ENCODE results near the gene SLC12A2. TPM values are rescaled to one million over a fixed set of nuclear protein-coding genes. Genes with fewer than 3 reads are reported as not detected.

Gene SLC12A2
- total RNA-seq, 1 experiment from 2014 or later, result 29.8 TPM

DNA sequence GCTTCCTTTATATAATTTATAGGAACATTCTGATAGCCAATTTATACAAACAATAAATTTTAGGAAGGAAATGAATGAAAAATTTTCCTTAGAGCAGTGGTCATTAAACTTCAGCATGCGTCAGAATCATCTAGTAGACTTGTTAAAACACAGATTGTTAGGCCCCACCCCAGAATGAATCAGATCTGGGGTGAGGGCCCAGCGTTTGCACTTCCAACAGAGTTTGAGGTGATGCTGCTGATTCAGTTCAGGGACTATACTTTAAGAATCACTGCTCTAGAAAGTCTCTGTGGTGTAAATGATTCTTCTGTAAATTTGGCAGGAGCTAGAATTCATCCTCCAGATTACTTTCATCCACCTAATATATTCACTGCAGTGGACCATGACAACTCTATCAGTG, 80.4 kb downstream of the SLC12A2 start:
- Mint-ChIP-seq H3K9me3 (ENCODE audit: unreplicated experiment) (peaks cover 5% of the 10 kb centered on the region), H3K27ac (ENCODE audit: low read depth, unreplicated experiment) (no peak overlapping the region), H3K4me1 (ENCODE audit: insufficient read depth, unreplicated experiment) (peaks cover 5% of the 10 kb centered on the region), H3K36me3 (ENCODE audit: insufficient read depth, unreplicated experiment) (peaks cover 14% of the 10 kb centered on the region), H3K27me3 (ENCODE audit: insufficient read depth, unreplicated experiment) (no peaks in the 10 kb centered on the region), H3K4me3 (ENCODE audit: unreplicated experiment) (no peak overlapping the region)
- DNase-seq (ENCODE audit: unreplicated experiment), result peak; percentile 75
- intact Hi-C loops (cut with micrococcal nuclease), result no loop called here
- POLR2A ChIA-PET, result no interaction called here
- no TSS peak for BruUV-seq (replicated peaks)
- TF ChIP-seq, protein P1, sequence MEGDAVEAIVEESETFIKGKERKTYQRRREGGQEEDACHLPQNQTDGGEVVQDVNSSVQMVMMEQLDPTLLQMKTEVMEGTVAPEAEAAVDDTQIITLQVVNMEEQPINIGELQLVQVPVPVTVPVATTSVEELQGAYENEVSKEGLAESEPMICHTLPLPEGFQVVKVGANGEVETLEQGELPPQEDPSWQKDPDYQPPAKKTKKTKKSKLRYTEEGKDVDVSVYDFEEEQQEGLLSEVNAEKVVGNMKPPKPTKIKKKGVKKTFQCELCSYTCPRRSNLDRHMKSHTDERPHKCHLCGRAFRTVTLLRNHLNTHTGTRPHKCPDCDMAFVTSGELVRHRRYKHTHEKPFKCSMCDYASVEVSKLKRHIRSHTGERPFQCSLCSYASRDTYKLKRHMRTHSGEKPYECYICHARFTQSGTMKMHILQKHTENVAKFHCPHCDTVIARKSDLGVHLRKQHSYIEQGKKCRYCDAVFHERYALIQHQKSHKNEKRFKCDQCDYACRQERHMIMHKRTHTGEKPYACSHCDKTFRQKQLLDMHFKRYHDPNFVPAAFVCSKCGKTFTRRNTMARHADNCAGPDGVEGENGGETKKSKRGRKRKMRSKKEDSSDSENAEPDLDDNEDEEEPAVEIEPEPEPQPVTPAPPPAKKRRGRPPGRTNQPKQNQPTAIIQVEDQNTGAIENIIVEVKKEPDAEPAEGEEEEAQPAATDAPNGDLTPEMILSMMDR (IDR thresholded peaks at IDR 0.05; ENCODE audit: unreplicated experiment), result no peak
- CTCF ChIA-PET, result interaction anchor here (0.6 to 1.9 kb wide), 4 partner anchors 15 to 406 kb away, joined by 3 to 8 read pairs (median 3); no protein-coding TSS in a partner anchor

DNA sequence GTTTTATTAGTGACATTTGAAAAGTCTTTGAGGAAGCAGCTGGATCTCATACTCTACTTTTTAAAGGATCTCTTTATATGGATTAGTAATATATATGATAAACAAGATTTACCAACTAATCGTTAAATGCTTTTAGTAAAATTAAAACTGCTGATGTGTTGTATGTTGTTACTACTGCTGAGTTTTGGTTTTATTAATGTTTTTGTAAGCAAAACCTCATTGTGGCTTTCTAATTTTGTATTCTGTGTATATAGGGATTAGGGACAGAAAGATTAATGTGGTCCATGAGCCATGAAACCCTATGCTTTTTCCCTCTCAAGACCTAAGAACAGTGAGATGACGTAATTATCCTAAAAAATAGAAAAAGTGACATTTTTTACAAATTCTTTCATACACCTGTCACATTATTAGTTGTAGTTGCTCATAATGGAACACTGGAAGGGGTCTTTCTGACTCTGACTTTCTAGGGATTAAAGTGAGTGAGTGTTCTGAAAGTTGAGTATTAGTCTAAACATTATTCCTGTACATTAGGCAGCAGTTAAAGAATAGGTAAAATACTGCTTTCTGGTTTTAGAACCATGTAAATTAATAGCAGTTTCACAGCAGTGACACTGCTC, 85.9 kb downstream of the SLC12A2 start:
- H3K4me3 Mint-ChIP-seq (ENCODE audit: unreplicated experiment), result no peak overlapping the region
- TF ChIP-seq, protein P1 (IDR thresholded peaks at IDR 0.05; ENCODE audit: unreplicated experiment), result no peak
- no peaks in the 10 kb centered on the region for H3K4me1 Mint-ChIP-seq (ENCODE audit: insufficient read depth, unreplicated experiment)
- ChIA-PET POLR2A (interaction anchor here (0.7 kb wide), 1 partner anchor 38 kb away, joined by 3 read pairs; no protein-coding TSS in a partner anchor), CTCF (interaction anchor here (0.7 to 1.6 kb wide), 3 partner anchors 14 to 270 kb away, joined by 3 to 4 read pairs (median 3); no protein-coding TSS in a partner anchor)
- BruUV-seq (replicated peaks), result no TSS peak
- DNase-seq (ENCODE audit: unreplicated experiment), result no peak
- H3K9me3 Mint-ChIP-seq (ENCODE audit: unreplicated experiment), result peaks cover 5% of the 10 kb centered on the region
- intact Hi-C loops (cut with micrococcal nuclease), result no loop called here
- H3K27ac Mint-ChIP-seq (ENCODE audit: low read depth, unreplicated experiment), result no peak overlapping the region
- peaks cover 5% of the 10 kb centered on the region for H3K36me3 Mint-ChIP-seq (ENCODE audit: insufficient read depth, unreplicated experiment)
- no peaks in the 10 kb centered on the region for H3K27me3 Mint-ChIP-seq (ENCODE audit: insufficient read depth, unreplicated experiment)

DNA sequence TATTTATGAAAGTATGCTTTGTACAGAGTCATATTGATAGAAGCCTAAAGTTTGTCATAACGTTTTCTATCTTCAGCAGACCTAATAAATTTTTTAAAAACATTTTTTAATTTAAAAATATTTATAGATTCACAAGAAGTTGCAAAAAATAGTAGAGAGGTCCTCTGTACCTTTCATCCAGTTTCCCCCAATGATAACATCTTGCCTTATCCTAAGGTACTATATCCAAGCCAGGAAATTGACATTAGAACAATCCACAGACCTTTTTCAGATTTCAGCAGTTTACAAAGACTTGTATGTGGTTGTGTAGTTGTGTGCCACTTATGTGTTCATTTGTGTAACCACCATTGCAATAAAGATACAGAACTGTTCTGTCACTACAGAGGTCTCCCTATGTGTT, 88.5 kb downstream of the SLC12A2 start:
- H3K27me3 Mint-ChIP-seq (ENCODE audit: insufficient read depth, unreplicated experiment), result no peaks in the 10 kb centered on the region
- BruUV-seq (replicated peaks), result no TSS peak
- DNase-seq (ENCODE audit: unreplicated experiment), result no peak
- intact Hi-C loops (cut with micrococcal nuclease), result no loop called here
- POLR2A ChIA-PET, result no interaction called here
- no peak overlapping the region for H3K27ac Mint-ChIP-seq (ENCODE audit: low read depth, unreplicated experiment)
- CTCF ChIA-PET, result no interaction called here
- TF ChIP-seq, protein P1 (IDR thresholded peaks at IDR 0.05; ENCODE audit: unreplicated experiment), result no peak
- H3K4me3 Mint-ChIP-seq (ENCODE audit: unreplicated experiment), result no peak overlapping the region
- no peaks in the 10 kb centered on the region for H3K9me3 Mint-ChIP-seq (ENCODE audit: unreplicated experiment)
- H3K4me1 Mint-ChIP-seq (ENCODE audit: insufficient read depth, unreplicated experiment), result peaks cover 5% of the 10 kb centered on the region
- H3K36me3 Mint-ChIP-seq (ENCODE audit: insufficient read depth, unreplicated experiment), result peaks cover 5% of the 10 kb centered on the region

DNA sequence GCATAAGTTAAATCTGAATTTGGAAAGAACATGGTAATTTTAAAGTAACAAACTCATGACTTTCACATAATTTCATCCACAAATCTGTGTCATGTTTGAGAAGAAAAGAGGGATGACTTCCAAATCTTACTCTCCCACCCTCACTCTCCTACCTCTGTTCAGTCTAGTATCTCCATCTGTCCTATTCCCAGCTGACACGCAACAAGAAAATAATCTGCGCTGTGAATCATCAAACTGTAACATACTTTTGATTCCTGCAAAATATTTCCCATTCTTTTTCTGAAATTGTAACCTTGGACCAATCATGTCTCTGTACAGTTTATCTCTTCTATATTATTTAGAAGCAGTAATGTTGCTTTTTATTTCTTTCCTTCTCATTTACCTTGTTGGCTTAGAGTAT, 91.4 kb downstream of the SLC12A2 start:
- no peak for DNase-seq (ENCODE audit: unreplicated experiment)
- H3K27ac Mint-ChIP-seq (ENCODE audit: low read depth, unreplicated experiment), result no peak overlapping the region
- H3K36me3 Mint-ChIP-seq (ENCODE audit: insufficient read depth, unreplicated experiment), result peaks cover 5% of the 10 kb centered on the region
- TF ChIP-seq, protein P1 (IDR thresholded peaks at IDR 0.05; ENCODE audit: unreplicated experiment), result no peak
- H3K27me3 Mint-ChIP-seq (ENCODE audit: insufficient read depth, unreplicated experiment), result no peaks in the 10 kb centered on the region
- BruUV-seq (replicated peaks), result no TSS peak
- no peaks in the 10 kb centered on the region for H3K9me3 Mint-ChIP-seq (ENCODE audit: unreplicated experiment)
- ChIA-PET CTCF (no interaction called here), POLR2A (no interaction called here)
- peaks cover 5% of the 10 kb centered on the region for H3K4me1 Mint-ChIP-seq (ENCODE audit: insufficient read depth, unreplicated experiment)
- H3K4me3 Mint-ChIP-seq (ENCODE audit: unreplicated experiment), result no peak overlapping the region
- intact Hi-C loops (cut with micrococcal nuclease), result no loop called here

All from MCF 10A (cell line).